ENCODE data around the gene METTL27. TPM values are rescaled to one million over a fixed set of nuclear protein-coding genes. Genes with fewer than 3 reads are reported as not detected.
A peak's percentile ranks its signal among the peaks of the same experiment; 100 is the strongest.
"Not testable (repeated sequence)": the region's sequence is repeated elsewhere in the genome, so short reads cannot be mapped to it uniquely, and the experiment has no call there.

Gene METTL27
- total RNA-seq, 1 donor from 2014 or later: 0.41 TPM

- no peak for DNase-seq (ENCODE audit: extremely low read depth, low read depth, low spot score)
Observed at GRCh38 chr7:73870041-73870492, 27.8 kb upstream of the METTL27 start.

DNA sequence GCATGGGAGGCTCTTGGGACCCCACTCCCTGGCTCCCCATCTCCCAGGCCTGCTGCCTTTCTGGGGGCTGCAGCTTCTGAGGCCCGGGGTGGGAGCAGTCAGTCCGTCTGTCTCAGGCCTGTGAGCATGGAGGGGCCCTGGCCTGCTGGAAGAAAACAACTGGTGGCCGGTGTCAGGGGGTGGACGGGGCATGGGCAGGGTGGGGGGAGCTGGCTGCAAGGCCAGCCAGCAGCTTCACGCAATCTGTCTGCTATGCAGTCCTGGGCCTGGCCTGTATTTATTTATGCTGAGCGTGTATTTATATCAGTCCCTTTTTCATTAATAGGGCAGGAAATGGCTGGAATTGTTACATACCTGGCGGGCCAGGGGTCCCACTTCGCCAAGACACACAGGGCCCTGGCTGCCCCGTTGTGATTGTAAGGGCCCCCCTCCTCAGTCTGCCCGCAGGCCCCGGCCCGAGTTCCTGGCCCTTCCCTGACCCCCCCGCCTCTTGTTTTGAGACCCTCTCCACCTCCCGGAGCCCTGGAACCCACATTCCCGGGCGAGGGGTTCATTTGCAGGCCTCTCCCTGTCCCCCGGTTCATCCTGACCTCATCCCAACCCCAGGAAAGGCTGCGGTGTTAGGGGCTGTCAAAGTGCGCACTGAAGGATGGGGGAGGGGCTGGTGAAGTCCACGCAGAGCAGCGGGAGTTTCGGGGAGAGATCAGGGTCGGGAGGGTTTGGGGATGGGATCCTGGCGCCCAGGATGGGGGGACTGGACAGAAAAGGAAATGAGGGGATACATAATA is 26.9 kb upstream of the METTL27 start:
- no peak for DNase-seq (ENCODE audit: extremely low read depth, low read depth, low spot score)

- no peak for DNase-seq (ENCODE audit: extremely low read depth, low read depth, low spot score)
Observed at GRCh38 chr7:73866446-73866767, 24.1 kb upstream of the METTL27 start.

GRCh38 chr7:73865738-73866445 is 23.6 kb upstream of the METTL27 start:
- DNase-seq (ENCODE audit: extremely low read depth, low read depth, low spot score): no peak

DNA sequence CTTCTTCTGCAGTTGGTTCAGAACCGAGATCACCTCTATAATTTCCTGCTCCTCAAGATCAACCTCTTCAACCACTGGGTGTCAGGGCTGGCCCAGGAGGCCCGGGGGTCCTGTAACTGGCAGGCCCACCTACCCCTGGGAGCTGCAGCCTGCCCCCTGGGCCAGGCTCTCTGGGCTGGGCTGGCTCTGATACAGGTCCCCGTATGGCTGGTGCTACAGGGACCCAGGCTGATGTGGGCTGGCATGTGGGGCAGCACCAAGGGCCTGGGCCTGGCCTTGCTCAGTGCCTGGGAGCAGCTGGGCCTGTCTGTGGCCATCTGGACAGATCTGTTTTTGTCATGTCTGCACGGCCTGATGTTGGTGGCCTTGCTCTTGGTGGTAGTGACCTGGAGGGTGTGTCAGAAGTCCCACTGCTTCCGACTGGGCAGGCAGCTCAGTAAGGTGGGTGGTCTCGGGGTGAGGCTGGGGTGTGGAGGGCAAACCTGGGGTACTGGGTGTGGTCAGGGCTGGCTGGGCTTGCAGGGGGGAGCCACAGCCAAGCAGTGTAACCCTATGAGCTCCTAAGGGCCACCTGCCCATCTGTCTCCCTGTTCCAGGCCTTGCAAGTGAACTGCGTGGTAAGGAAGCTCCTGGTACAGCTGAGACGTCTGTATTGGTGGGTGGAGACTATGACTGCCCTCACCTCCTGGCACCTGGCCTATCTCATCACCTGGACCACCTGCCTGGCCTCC is 22.8 kb upstream of the METTL27 start:
- DNase-seq (ENCODE audit: extremely low read depth, low read depth, low spot score): no peak

GRCh38 chr7:73861305-73861704 is 19.0 kb upstream of the METTL27 start:
- DNase-seq (ENCODE audit: extremely low read depth, low read depth, low spot score): no peak

DNA sequence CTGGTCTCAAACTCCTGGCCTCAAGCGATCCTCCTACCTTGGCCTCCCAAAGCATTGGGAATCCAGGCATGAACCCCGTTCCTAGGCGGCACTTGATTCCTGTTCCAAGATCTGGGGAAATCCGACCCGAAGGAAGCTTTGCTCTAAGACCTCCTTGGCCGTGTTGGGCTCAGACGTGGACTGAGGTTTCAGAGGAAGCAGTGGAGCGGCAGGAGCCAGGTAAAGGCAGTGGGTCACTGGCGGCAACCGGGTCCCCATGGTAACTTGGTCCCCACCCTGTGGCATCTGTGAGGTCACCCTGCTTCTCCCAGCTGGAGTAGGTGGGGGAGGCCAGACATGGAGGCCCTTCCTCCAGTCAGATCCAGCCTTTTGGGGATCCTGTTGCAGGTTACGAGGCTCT is 18.5 kb upstream of the METTL27 start, which contains the start of gene TMEM270:
TMEM270 (plus strand) TSS at position 301 of the 400 bp plus-strand sequence; CDS start at position 337, 36 bp downstream.
- DNase-seq (ENCODE audit: extremely low read depth, low read depth, low spot score): no peak

- no peak for DNase-seq (ENCODE audit: extremely low read depth, low read depth, low spot score)
Observed at GRCh38 chr7:73858807-73859206, 16.5 kb upstream of the METTL27 start.

DNA sequence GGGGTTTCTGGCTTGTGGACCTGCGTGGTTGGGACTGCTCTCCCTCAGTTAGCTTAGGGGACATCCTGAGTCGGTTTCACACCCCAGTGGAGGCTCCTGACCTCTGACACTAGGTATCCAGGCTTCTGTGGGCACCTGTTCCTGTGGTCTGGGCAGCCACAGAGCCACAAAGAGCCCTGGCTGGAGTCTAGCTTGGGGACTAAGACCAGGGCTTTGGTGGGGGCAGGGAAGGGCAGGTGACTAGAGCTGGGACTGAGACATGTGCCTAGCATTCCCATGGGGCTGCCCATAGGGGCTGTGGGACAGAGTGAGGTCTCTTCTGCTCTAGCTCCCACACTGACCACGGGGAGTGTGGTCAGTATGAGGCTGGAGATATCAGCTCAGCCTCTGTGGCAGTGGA is 14.6 kb upstream of the METTL27 start:
- no peak for DNase-seq (ENCODE audit: extremely low read depth, low read depth, low spot score)

DNA sequence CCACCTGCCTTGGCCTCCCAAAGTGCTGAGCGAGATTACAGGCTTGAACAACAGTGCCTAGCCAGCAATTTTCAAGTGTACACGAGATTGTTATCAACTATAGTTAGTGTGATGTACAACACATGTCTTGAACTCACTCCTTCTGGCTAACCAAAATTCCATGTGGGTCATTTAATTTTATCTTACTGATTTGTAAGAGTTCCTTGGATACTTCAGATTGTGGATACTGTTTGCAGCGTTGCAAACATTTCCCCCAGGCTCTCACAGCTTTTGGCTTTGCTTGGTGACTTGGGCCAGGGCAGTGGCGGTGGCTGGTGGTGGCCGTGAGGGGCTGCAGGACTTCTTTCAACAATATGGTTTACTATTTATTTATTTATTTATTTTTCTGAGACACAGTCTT is 10.2 kb upstream of the METTL27 start:
- no peak for DNase-seq (ENCODE audit: extremely low read depth, low read depth, low spot score)

- DNase-seq (ENCODE audit: extremely low read depth, low read depth, low spot score): peak; percentile 95
Observed at GRCh38 chr7:73851410-73852338, 9.4 kb upstream of the METTL27 start.

- no peak for DNase-seq (ENCODE audit: extremely low read depth, low read depth, low spot score)
Observed at GRCh38 chr7:73850781-73851207, 8.5 kb upstream of the METTL27 start.

GRCh38 chr7:73847941-73848723 is 5.8 kb upstream of the METTL27 start:
- DNase-seq (ENCODE audit: extremely low read depth, low read depth, low spot score): no peak

DNA sequence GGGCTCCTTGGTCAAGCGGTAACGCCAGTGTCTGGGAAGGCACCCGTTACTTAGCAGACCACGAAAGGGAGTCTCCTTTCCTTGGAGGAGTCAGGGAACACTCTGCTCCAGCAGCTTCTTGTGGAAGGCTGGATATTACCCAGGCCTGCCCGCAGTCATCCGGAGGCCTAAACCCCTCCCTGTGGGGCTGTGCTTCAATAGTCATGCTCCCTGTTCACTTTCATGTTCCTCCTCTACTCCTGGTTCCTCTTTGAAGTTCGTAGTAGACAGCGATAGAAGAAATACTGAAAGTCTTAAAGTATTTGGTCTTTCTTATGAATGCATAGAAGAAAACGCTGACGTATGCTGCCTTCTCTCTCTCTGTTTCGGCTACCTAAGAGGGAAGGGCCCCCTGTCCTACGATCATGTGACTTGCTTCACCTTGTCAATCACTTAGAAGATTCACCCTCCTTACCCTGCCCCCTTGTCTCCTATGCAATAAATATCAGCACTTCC is 3.4 kb upstream of the METTL27 start:
- not testable (repeated sequence) for DNase-seq (ENCODE audit: extremely low read depth, low read depth, low spot score)

DNA sequence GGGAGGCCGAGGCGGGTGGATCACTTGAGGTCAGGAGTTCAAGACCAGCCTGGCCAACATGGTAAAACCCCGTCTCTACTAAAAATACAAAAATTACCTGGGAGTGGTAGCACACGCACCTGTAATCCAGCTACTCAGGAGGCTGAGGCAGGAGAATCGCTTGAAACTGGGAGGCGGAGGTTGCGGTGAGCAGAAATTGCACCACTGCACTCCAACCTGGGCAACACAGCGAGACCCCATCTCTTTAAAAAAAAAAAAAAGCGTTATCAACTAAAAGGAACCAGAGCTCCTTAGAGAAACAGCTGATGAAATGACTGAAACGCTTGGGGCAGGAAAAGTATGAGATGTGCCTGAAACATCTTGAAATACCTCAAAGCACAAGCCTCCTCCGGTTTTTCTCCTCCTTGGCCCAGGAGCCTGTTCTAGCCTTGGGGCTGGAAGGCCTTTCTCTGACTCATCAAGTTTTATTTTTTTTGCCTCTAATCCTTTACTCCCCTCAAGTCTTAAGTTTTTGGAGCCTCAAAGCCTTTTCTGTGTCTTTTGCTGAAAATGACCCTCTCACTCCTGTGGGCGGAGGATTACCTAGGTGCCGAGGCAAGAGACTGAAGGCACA is 2.6 kb upstream of the METTL27 start:
- no peak for DNase-seq (ENCODE audit: extremely low read depth, low read depth, low spot score)

DNA sequence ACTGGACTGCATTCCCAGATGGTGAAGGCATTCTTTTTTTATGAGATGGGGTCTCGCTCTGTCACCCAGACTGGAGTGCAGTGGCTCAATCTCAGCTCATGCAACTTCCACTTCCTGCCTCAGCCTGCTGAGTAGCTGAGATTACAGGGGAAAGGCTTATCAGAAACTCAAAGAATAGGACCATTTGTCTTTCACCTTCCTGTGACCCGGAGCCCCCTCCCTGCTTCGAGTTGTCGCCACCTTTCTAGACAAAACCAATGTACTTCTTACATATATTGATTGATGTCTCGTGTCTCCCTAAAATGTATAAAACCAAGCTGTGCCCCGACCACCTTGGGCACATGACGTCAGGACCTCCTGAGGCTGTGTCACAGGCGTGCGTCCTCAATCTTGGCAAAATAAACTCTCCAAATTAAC is 1.8 kb upstream of the METTL27 start:
- no peak for DNase-seq (ENCODE audit: extremely low read depth, low read depth, low spot score)

GRCh38 chr7:73841689-73842066 is 638 bp downstream of the METTL27 start:
- no peak for DNase-seq (ENCODE audit: extremely low read depth, low read depth, low spot score)

- no peak for DNase-seq (ENCODE audit: extremely low read depth, low read depth, low spot score)
Observed at GRCh38 chr7:73840715-73841379, 1.5 kb downstream of the METTL27 start.

Data from glomerular endothelial cell (primary cell).